ENCODE measurements around the gene SAP130.

The SAP130 gene

GRCh38 chr2:128012698-128013097 is 15.2 kb downstream of the SAP130 start:
- TF ChIP-seq, protein P1, sequence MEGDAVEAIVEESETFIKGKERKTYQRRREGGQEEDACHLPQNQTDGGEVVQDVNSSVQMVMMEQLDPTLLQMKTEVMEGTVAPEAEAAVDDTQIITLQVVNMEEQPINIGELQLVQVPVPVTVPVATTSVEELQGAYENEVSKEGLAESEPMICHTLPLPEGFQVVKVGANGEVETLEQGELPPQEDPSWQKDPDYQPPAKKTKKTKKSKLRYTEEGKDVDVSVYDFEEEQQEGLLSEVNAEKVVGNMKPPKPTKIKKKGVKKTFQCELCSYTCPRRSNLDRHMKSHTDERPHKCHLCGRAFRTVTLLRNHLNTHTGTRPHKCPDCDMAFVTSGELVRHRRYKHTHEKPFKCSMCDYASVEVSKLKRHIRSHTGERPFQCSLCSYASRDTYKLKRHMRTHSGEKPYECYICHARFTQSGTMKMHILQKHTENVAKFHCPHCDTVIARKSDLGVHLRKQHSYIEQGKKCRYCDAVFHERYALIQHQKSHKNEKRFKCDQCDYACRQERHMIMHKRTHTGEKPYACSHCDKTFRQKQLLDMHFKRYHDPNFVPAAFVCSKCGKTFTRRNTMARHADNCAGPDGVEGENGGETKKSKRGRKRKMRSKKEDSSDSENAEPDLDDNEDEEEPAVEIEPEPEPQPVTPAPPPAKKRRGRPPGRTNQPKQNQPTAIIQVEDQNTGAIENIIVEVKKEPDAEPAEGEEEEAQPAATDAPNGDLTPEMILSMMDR (conservative IDR thresholded peaks at IDR 0.05; ENCODE audit: low read length), result no peak
- no peak for TF ChIP-seq EZH2phosphoT487 (IDR thresholded peaks at IDR 0.05; ENCODE audit: borderline replicate concordance)
- H3K79me2 ChIP-seq (ENCODE audit: insufficient read depth, low read length), result no peaks in the 10 kb centered on the region
- H4K20me1 ChIP-seq (ENCODE audit: insufficient read depth, low read length, poor library complexity, severe bottlenecking), result no peaks in the 10 kb centered on the region
- H3K4me3 ChIP-seq (ENCODE audit: low read length, poor library complexity, severe bottlenecking), result no peak overlapping the region
- no peaks in the 10 kb centered on the region for H3K9me2 ChIP-seq (replicated peaks; ENCODE audit: low read depth, low read length)
- no peaks in the 10 kb centered on the region for H3F3A ChIP-seq (ENCODE audit: low read depth)
- no peak overlapping the region for H3K4me2 ChIP-seq (ENCODE audit: low read depth, low read length, poor library complexity, severe bottlenecking)
- no peaks in the 10 kb centered on the region for H3K27me3 ChIP-seq (ENCODE audit: insufficient read depth, low read length, poor library complexity, severe bottlenecking)
- no peak overlapping the region for H3K9ac ChIP-seq (ENCODE audit: low read depth, low read length, poor library complexity, severe bottlenecking)
- H3K4me1 ChIP-seq (ENCODE audit: insufficient read depth, low read length, poor library complexity, severe bottlenecking), result no peaks in the 10 kb centered on the region
- H2AFZ ChIP-seq (ENCODE audit: low read length), result no peak overlapping the region
- H3K36me3 ChIP-seq (ENCODE audit: insufficient read depth, low read length), result peaks cover 96% of the 10 kb centered on the region; the same call in 1 of the 2 replicates
- H3K9me3 ChIP-seq (ENCODE audit: insufficient read depth, low read depth, low read length), result no peaks in the 10 kb centered on the region

DNA sequence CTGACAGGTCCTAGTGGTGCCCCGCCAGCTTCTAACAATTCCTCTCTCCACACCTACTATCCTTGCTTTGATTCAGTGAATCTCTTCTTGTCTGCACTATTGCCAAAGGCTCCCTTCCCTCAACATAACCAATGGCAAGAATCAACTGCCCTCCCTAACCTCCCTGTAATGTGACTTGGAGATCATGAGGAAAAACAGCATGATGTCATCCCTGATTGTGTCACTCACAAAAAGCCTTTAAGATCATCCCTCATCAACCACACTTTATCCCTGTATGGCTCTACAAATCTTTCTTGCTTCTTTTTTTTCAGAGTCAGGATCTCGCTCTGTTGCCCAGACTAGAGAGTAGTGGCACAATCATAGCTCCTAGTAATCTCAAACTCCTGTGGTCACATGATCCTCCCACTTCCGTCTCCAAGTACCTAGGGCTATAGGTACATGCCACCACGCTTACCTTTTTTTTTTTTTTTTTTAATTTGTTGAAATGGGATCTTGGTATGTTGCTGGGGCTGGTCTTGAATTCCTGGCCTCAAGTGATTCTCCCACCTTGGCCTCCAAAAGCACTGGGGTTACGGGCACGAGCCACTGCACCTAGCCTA is 19.7 kb downstream of the SAP130 start:
- H3K9me3 ChIP-seq (ENCODE audit: insufficient read depth, low read depth, low read length), result no peaks in the 10 kb centered on the region
- H3K79me2 ChIP-seq (ENCODE audit: insufficient read depth, low read length), result no peaks in the 10 kb centered on the region
- H3K4me1 ChIP-seq (ENCODE audit: insufficient read depth, low read length, poor library complexity, severe bottlenecking), result no peaks in the 10 kb centered on the region
- no peak overlapping the region for H3K4me2 ChIP-seq (ENCODE audit: low read depth, low read length, poor library complexity, severe bottlenecking)
- no peaks in the 10 kb centered on the region for H3K9me2 ChIP-seq (replicated peaks; ENCODE audit: low read depth, low read length)
- H2AFZ ChIP-seq (ENCODE audit: low read length), result no peak overlapping the region
- H3K27me3 ChIP-seq (ENCODE audit: insufficient read depth, low read length, poor library complexity, severe bottlenecking), result no peaks in the 10 kb centered on the region
- peaks cover 80% of the 10 kb centered on the region for H3K36me3 ChIP-seq (ENCODE audit: insufficient read depth, low read length)
- H3K4me3 ChIP-seq (ENCODE audit: low read length, poor library complexity, severe bottlenecking), result no peak overlapping the region
- no peaks in the 10 kb centered on the region for H4K20me1 ChIP-seq (ENCODE audit: insufficient read depth, low read length, poor library complexity, severe bottlenecking)
- no peaks in the 10 kb centered on the region for H3F3A ChIP-seq (ENCODE audit: low read depth)
- TF ChIP-seq EZH2phosphoT487 (IDR thresholded peaks at IDR 0.05; ENCODE audit: borderline replicate concordance), result no peak
- TF ChIP-seq, protein P1 (conservative IDR thresholded peaks at IDR 0.05; ENCODE audit: low read length), result no peak
- H3K9ac ChIP-seq (ENCODE audit: low read depth, low read length, poor library complexity, severe bottlenecking), result no peak overlapping the region

- H3K36me3 ChIP-seq (ENCODE audit: insufficient read depth, low read length), result peaks cover 73% of the 10 kb centered on the region
- H3K4me3 ChIP-seq (ENCODE audit: low read length, poor library complexity, severe bottlenecking), result no peak overlapping the region
- no peaks in the 10 kb centered on the region for H4K20me1 ChIP-seq (ENCODE audit: insufficient read depth, low read length, poor library complexity, severe bottlenecking)
- no peaks in the 10 kb centered on the region for H3K79me2 ChIP-seq (ENCODE audit: insufficient read depth, low read length)
- H3K9me2 ChIP-seq (replicated peaks; ENCODE audit: low read depth, low read length), result no peaks in the 10 kb centered on the region
- H3K4me1 ChIP-seq (ENCODE audit: insufficient read depth, low read length, poor library complexity, severe bottlenecking), result no peaks in the 10 kb centered on the region
- no peaks in the 10 kb centered on the region for H3K9me3 ChIP-seq (ENCODE audit: insufficient read depth, low read depth, low read length)
- H3K9ac ChIP-seq (ENCODE audit: low read depth, low read length, poor library complexity, severe bottlenecking), result no peak overlapping the region
- H2AFZ ChIP-seq (ENCODE audit: low read length), result no peak overlapping the region
- H3K4me2 ChIP-seq (ENCODE audit: low read depth, low read length, poor library complexity, severe bottlenecking), result no peak overlapping the region
- no peaks in the 10 kb centered on the region for H3F3A ChIP-seq (ENCODE audit: low read depth)
- H3K27me3 ChIP-seq (ENCODE audit: insufficient read depth, low read length, poor library complexity, severe bottlenecking), result no peaks in the 10 kb centered on the region
- no peak for TF ChIP-seq EZH2phosphoT487 (IDR thresholded peaks at IDR 0.05; ENCODE audit: borderline replicate concordance)
- TF ChIP-seq, protein P1 (conservative IDR thresholded peaks at IDR 0.05; ENCODE audit: low read length), result no peak
Measured at GRCh38 chr2:128004509-128004908, 23.4 kb downstream of the SAP130 start.
